ENCODE data around the gene ERV3-1. TPM values are rescaled to one million over a fixed set of nuclear protein-coding genes. Genes with fewer than 3 reads are reported as not detected.
"Not testable (repeated sequence)": the region's sequence is repeated elsewhere in the genome, so short reads cannot be mapped to it uniquely, and the experiment has no call there.

ERV3-1 gene
- total and polyA plus RNA-seq, 2 donors (not counting 1 experiment from before 2014, with no cell fraction given) = 13.7 to 30.7 TPM

DNA sequence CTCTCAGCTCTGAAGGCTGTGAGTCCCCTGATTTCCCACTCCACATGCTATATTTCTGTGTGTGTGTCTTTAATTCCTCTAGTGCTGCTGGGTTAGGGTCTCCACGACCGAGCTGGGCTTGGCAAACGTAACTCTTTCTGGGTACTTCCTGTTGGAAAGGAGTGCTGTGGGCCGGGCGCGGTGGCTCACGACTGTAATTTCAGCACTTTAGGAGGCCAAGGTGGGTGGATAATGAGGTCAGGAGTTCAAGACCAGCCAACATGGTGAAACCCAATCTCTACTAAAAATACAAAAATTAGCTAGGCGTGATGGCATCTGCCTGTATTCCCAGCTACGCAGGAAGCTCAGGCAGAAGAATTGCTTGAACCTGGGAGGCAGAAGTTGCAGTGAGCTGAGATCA, 55.8 kb downstream of the ERV3-1 start:
- H3K4me3 Mint-ChIP-seq; H4K20me1 ChIP-seq (ENCODE audit: control insufficient read depth, insufficient read depth, low read length, poor library complexity, severe bottlenecking); H3K27ac ChIP-seq (ENCODE audit: low read length in 2 of 2); H2AFZ ChIP-seq (ENCODE audit: insufficient read depth, low read depth, low read length, poor library complexity, severe bottlenecking); ATAC-seq (ENCODE audit: low read depth); H3K4me2 ChIP-seq (replicated peaks; ENCODE audit: low read depth, low read length, poor library complexity, severe bottlenecking); H3K4me1 Mint-ChIP-seq; H3K4me3 ChIP-seq (ENCODE audit: control extremely low read depth in 1 of 5, extremely low read depth in 1 of 5, insufficient read depth in 1 of 5, low read depth in 2 of 5, low read length in 4 of 5); POLR2A ChIA-PET; H3K9ac ChIP-seq (ENCODE audit: low read length); H3K27ac Mint-ChIP-seq; H3K9me3 Mint-ChIP-seq (ENCODE audit: insufficient read depth); H3K79me2 ChIP-seq (ENCODE audit: control insufficient read depth, insufficient read depth, low read length); DNase-seq; intact Hi-C loops (cut with micrococcal nuclease); H3K36me3 ChIP-seq (replicated peaks in 1 of 2; ENCODE audit: control extremely low read depth in 1 of 2, control insufficient read depth in 1 of 2, extremely low read depth in 1 of 2, insufficient read depth in 2 of 2, low read length in 1 of 2): not testable (repeated sequence)
- CTCF ChIA-PET = interaction anchor here (0.9 to 4.6 kb wide), 10 partner anchors 10 to 670 kb away, joined by 3 to 63 read pairs (median 3); partner anchors contain the start of gene ERV3-1
- H3K27me3 Mint-ChIP-seq = peaks cover 34% of the 10 kb centered on the region
- peaks cover 0 to 20% (median 0%) of the 10 kb centered on the region in 3 donors for H3K9me3 ChIP-seq (ENCODE audit: control extremely low read depth in 1 of 3, control insufficient read depth in 2 of 3, insufficient read depth in 1 of 3, low read length in 2 of 3)
- WGBS (ENCODE audit: insufficient coverage) = 89% methylated on average over 2 of the region's 9 CpGs
- peaks cover 0 to 39% (median 24%) of the 10 kb centered on the region in 4 experiments for H3K27me3 ChIP-seq (replicated peaks in 1 of 4; ENCODE audit: control extremely low read depth in 1 of 4, control insufficient read depth in 3 of 4, insufficient read depth in 4 of 4, low read length in 3 of 4)
- H3K4me1 ChIP-seq (ENCODE audit: control insufficient read depth in 2 of 2, insufficient read depth in 2 of 2, low read length in 2 of 2) = peaks cover 9 to 12% of the 10 kb centered on the region in 2 donors

DNA sequence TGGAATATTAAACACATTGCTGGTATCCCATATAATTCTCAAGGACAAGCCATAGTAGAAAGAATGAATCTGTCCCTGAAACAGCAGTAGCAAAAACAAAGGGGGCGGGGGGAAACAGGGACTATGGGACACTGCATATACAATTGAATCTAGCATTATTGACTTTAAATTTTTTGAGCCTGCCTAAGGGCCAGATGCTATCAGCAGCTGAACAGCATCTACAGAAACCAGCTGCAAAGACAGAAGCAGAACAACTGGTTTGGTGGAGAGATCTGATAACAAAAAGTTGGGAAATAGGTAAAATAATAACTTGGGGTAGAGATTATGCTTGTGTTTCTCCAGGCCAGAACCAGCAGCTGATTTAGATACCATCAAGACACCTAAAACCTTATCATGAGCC, 57.7 kb downstream of the ERV3-1 start:
- POLR2A ChIA-PET; H3K9me3 Mint-ChIP-seq (ENCODE audit: insufficient read depth); H3K36me3 ChIP-seq (replicated peaks in 1 of 2; ENCODE audit: control extremely low read depth in 1 of 2, control insufficient read depth in 1 of 2, extremely low read depth in 1 of 2, insufficient read depth in 2 of 2, low read length in 1 of 2); H3K27ac Mint-ChIP-seq; H3K4me3 Mint-ChIP-seq; H2AFZ ChIP-seq (ENCODE audit: insufficient read depth, low read depth, low read length, poor library complexity, severe bottlenecking); intact Hi-C loops (cut with micrococcal nuclease); ATAC-seq (ENCODE audit: low read depth); H3K79me2 ChIP-seq (ENCODE audit: control insufficient read depth, insufficient read depth, low read length); H3K4me2 ChIP-seq (replicated peaks; ENCODE audit: low read depth, low read length, poor library complexity, severe bottlenecking); H3K27ac ChIP-seq (ENCODE audit: low read length in 2 of 2); H3K9ac ChIP-seq (ENCODE audit: low read length); DNase-seq; H3K4me3 ChIP-seq (ENCODE audit: control extremely low read depth in 1 of 5, extremely low read depth in 1 of 5, insufficient read depth in 1 of 5, low read depth in 2 of 5, low read length in 4 of 5); H4K20me1 ChIP-seq (ENCODE audit: control insufficient read depth, insufficient read depth, low read length, poor library complexity, severe bottlenecking); H3K4me1 Mint-ChIP-seq: not testable (repeated sequence)
- Histone ChIP-seq H3K4me1 (ENCODE audit: control insufficient read depth in 2 of 2, insufficient read depth in 2 of 2, low read length in 2 of 2) (peaks cover 9 to 12% of the 10 kb centered on the region in 2 donors), H3K9me3 (ENCODE audit: control extremely low read depth in 1 of 3, control insufficient read depth in 2 of 3, insufficient read depth in 1 of 3, low read length in 2 of 3) (peaks cover 0 to 14% (median 0%) of the 10 kb centered on the region in 3 donors), H3K27me3 (replicated peaks in 1 of 4; ENCODE audit: control extremely low read depth in 1 of 4, control insufficient read depth in 3 of 4, insufficient read depth in 4 of 4, low read length in 3 of 4) (peaks cover 0 to 49% (median 28%) of the 10 kb centered on the region in 4 experiments)
- WGBS (ENCODE audit: insufficient coverage) = no CpG with 5 or more reads among the region's 1 CpG
- CTCF ChIA-PET = interaction anchor here (1.1 to 4.6 kb wide), 3 partner anchors 10 to 358 kb away, joined by 4 to 63 read pairs (median 4); no protein-coding TSS in a partner anchor
- peaks cover 40% of the 10 kb centered on the region for H3K27me3 Mint-ChIP-seq
